C4-2B (cell line): ENCODE data around the gene OTOP2.

Experiments used
- ZFX ChIP-seq: fragments of 450-650 bp; IDR thresholded peaks from 2 replicates; pipeline ENCODE4 v1.6.1; 2017
- TF ChIP-seq, protein P1 (sequence below): fragments of 450-650 bp; conservative IDR thresholded peaks from 2 replicates; pipeline ENCODE4 v1.5.1; 2017; ENCODE audit warnings: mild to moderate bottlenecking

DNA sequence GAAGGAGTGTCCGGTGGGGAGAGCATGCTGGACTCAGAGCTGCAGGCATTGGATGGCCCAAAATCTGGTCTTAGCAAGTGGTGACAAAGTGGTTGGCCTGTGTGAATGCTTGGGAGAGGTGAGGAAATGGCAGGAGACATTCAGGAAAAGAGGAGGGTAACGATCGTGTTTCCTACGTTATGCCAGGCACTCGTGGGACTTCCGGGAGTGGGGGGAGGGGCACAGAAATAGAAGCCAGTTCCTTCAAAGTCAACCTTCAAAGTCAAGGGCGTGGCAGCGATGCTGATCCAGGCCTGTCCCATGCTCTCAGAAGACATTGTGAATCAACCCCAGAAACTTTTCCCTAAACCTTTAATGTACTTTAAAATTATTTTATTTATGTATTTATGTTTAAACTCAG, 15.5 kb downstream of the OTOP2 start:
- TF ChIP-seq, protein P1, sequence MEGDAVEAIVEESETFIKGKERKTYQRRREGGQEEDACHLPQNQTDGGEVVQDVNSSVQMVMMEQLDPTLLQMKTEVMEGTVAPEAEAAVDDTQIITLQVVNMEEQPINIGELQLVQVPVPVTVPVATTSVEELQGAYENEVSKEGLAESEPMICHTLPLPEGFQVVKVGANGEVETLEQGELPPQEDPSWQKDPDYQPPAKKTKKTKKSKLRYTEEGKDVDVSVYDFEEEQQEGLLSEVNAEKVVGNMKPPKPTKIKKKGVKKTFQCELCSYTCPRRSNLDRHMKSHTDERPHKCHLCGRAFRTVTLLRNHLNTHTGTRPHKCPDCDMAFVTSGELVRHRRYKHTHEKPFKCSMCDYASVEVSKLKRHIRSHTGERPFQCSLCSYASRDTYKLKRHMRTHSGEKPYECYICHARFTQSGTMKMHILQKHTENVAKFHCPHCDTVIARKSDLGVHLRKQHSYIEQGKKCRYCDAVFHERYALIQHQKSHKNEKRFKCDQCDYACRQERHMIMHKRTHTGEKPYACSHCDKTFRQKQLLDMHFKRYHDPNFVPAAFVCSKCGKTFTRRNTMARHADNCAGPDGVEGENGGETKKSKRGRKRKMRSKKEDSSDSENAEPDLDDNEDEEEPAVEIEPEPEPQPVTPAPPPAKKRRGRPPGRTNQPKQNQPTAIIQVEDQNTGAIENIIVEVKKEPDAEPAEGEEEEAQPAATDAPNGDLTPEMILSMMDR: no peak
- TF ChIP-seq ZFX: no peak
